ENCODE results near the gene CAPN11. TPM values are rescaled to one million over a fixed set of nuclear protein-coding genes. Genes with fewer than 3 reads are reported as not detected.

Gene CAPN11
- total and polyA plus RNA-seq, 2 donors (not counting 3 experiments of a cell fraction or from before 2014, with no cell fraction given): 1.4 to 1.7 TPM

DNA sequence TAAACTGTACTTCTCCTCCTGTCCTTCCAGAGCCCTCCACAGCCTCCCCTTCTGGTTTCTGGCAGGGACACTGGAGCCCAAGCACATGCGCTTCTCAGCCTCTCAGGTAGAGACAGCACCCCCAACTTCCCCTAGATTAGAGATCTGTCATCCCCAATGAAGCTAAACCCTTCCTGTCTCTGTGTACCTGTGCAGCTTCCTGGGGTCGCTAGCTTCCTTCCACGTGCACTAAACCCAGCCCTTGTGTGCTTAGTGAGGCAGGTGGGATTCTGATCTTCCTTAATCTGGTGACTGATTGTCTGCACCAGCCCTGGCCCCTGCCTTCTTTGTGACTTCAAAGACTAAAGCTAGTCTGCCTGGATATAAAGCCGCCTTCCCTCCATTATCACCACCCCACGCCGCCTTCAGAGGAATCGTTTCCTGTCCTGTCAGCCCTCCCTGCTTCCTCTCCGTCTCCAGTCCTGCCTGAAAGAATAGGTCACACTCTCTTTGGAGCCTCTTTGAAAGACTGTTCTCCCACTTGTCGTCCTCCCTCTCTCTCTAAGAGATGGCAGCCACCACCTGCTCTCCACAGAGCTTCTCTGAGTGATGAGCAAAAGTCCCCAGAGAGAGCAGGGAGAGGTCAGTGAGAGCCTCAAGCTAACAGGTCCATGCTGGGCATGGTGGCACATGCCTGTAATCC is 27.5 kb downstream of the CAPN11 start:
- CTCF ChIA-PET: interaction anchor here (1.1 to 3.9 kb wide), 6 partner anchors 9 to 49 kb away, joined by 3 to 28 read pairs (median 4); partner anchors contain the start of gene SLC29A1
- Histone ChIP-seq H3K4me1 (ENCODE audit: control insufficient read depth, extremely low read depth, insufficient read depth, low read length) (peaks cover 17% of the 10 kb centered on the region), H3K36me3 (ENCODE audit: control insufficient read depth in 2 of 2, extremely low read depth in 1 of 2, insufficient read depth in 2 of 2, low read length in 2 of 2) (no peaks in the 10 kb centered on the region), H3K27ac (ENCODE audit: insufficient read depth, low read depth, low read length) (peak overlapping the region; percentile 76), H2AFZ (ENCODE audit: low read depth, low read length) (peak overlapping the region; percentile 76), H3K9ac (replicated peaks; ENCODE audit: extremely low read depth, insufficient read depth, low read length) (peak overlapping the region; percentile 32), H3K4me3 (replicated peaks in 1 of 3; ENCODE audit: insufficient read depth in 1 of 3, low read depth in 1 of 3, low read length in 3 of 3) (no peak overlapping the region), H3K27me3 (ENCODE audit: control insufficient read depth in 2 of 2, insufficient read depth in 2 of 2, low read length in 2 of 2) (no peaks in the 10 kb centered on the region), H4K20me1 (replicated peaks; ENCODE audit: control insufficient read depth, extremely low read depth, insufficient read depth, low read length) (no peaks in the 10 kb centered on the region), H3K9me3 (replicated peaks; ENCODE audit: control insufficient read depth, insufficient read depth, low read length) (no peaks in the 10 kb centered on the region), H3K9me1 (replicated peaks; ENCODE audit: control insufficient read depth, extremely low read depth, insufficient read depth, low read length) (no peaks in the 10 kb centered on the region), H3K4me2 (ENCODE audit: insufficient read depth, low read length) (peak overlapping the region; percentile 33), H3K79me2 (ENCODE audit: control insufficient read depth, insufficient read depth, low read length) (no peaks in the 10 kb centered on the region)
- dilution Hi-C loops (cut with MboI; ENCODE audit: extremely low pct_ligation_motif_present, low sequenced_read_pairs) (no loop called here), intact Hi-C loops (cut with micrococcal nuclease) (loop anchor here (2.0 kb wide), 1 partner anchor 35 kb away; no protein-coding TSS in a partner anchor)
- no peak for TF ChIP-seq POLR2AphosphoS5 (IDR thresholded peaks at IDR 0.05; ENCODE audit: insufficient read depth, low read depth, low read length)
- TF ChIP-seq, protein P1, sequence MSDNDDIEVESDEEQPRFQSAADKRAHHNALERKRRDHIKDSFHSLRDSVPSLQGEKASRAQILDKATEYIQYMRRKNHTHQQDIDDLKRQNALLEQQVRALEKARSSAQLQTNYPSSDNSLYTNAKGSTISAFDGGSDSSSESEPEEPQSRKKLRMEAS (IDR thresholded peaks at IDR 0.05; ENCODE audit: insufficient read depth, insufficient read length): no peak
- TF ChIP-seq, protein P2, sequence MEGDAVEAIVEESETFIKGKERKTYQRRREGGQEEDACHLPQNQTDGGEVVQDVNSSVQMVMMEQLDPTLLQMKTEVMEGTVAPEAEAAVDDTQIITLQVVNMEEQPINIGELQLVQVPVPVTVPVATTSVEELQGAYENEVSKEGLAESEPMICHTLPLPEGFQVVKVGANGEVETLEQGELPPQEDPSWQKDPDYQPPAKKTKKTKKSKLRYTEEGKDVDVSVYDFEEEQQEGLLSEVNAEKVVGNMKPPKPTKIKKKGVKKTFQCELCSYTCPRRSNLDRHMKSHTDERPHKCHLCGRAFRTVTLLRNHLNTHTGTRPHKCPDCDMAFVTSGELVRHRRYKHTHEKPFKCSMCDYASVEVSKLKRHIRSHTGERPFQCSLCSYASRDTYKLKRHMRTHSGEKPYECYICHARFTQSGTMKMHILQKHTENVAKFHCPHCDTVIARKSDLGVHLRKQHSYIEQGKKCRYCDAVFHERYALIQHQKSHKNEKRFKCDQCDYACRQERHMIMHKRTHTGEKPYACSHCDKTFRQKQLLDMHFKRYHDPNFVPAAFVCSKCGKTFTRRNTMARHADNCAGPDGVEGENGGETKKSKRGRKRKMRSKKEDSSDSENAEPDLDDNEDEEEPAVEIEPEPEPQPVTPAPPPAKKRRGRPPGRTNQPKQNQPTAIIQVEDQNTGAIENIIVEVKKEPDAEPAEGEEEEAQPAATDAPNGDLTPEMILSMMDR (IDR thresholded peaks at IDR 0.05; ENCODE audit: extremely low read depth in 1 of 2, insufficient read depth in 1 of 2, low read depth in 1 of 2, low read length in 2 of 2): no peak
- no peak for TF ChIP-seq JUN (IDR thresholded peaks at IDR 0.05; ENCODE audit: borderline replicate concordance, insufficient read depth, insufficient read length, low read depth)
- no peak for TF ChIP-seq EZH2 (IDR thresholded peaks at IDR 0.05; ENCODE audit: borderline replicate concordance, low read depth, low read length, severe bottlenecking)
- TF ChIP-seq FOS (IDR thresholded peaks at IDR 0.05; ENCODE audit: borderline replicate concordance, insufficient read depth, low read length): no peak
- no TSS peak for BruUV-seq (replicated peaks)
- FAIRE-seq (peak; percentile 62), DNase-seq (ENCODE audit: low read depth, low spot score) (peak; percentile 32)
- POLR2A ChIA-PET: no interaction called here

Measured in endothelial cell of umbilical vein (primary cell).